Suppressor macrophage (primary cell): ENCODE results near the gene STAT6.

Experiments used
- DNase-seq, 4 experiments: peaks; one replicate each; pipeline ENCODE4 v3.0.0-alpha.2; 2020 to 2022
- total RNA-seq, 17 experiments: gene quantifications; one replicate each; lab custom pipeline; 2026; ENCODE audit warnings: mixed read lengths in 6 of 17, inconsistent platforms in 3 of 17; lab: John Stamatoyannopoulos, UW

Gene STAT6
- 160 to 313 (median 212) reads per million in 17 experiments for total RNA-seq

- peak; percentile 89 to 96 (median 94) for DNase-seq
Observed at GRCh38 chr12:57111031-57111734, at the start of gene STAT6. Gene STAT6, minus strand, starts transcription at chr12:57111362. Its CDS starts 3,084 bp downstream, at chr12:57108278.

- DNase-seq = no peak
Observed at GRCh38 chr12:57160741-57161140, 49.6 kb upstream of the STAT6 start.

GRCh38 chr12:57160040-57160439 is 48.9 kb upstream of the STAT6 start:
- DNase-seq = no peak

GRCh38 chr12:57159311-57159710 is 48.1 kb upstream of the STAT6 start:
- DNase-seq = peak; percentile 73 to 88 (median 82)

- no peak for DNase-seq
Observed at GRCh38 chr12:57158665-57159064, 47.5 kb upstream of the STAT6 start.

GRCh38 chr12:57158186-57158585 is 47.0 kb upstream of the STAT6 start:
- DNase-seq = no peak

GRCh38 chr12:57157588-57158173 is 46.5 kb upstream of the STAT6 start:
- DNase-seq = peak; percentile 86 to 95 (median 90)

GRCh38 chr12:57156701-57157403 is 45.7 kb upstream of the STAT6 start:
- DNase-seq = peak; percentile 42 to 79 (median 66)

GRCh38 chr12:57154804-57155434 is 43.8 kb upstream of the STAT6 start:
- DNase-seq = peak in 2 of 4 experiments; percentile 56 to 61

- DNase-seq = no peak
Observed at GRCh38 chr12:57154076-57154475, 42.9 kb upstream of the STAT6 start.

GRCh38 chr12:57153415-57153997 is 42.3 kb upstream of the STAT6 start:
- peak; percentile 29 to 72 (median 62) for DNase-seq

- peak; percentile 70 to 87 (median 85) for DNase-seq
Observed at GRCh38 chr12:57152639-57153038, 41.5 kb upstream of the STAT6 start.

GRCh38 chr12:57151741-57152630 is 40.8 kb upstream of the STAT6 start:
- DNase-seq = peak in 3 of 4 experiments; percentile 33 to 64 (median 36)

- peak in 2 of 4 experiments; percentile 42 to 50 for DNase-seq
Observed at GRCh38 chr12:57150400-57151000, 39.3 kb upstream of the STAT6 start.

- peak in 1 of 4 experiments; percentile 54 for DNase-seq
Observed at GRCh38 chr12:57149245-57149900, 38.2 kb upstream of the STAT6 start.

- DNase-seq = peak; percentile 69 to 88 (median 84)
Observed at GRCh38 chr12:57148469-57149244, 37.5 kb upstream of the STAT6 start.

- peak in 3 of 4 experiments; percentile 51 to 56 (median 53) for DNase-seq
Observed at GRCh38 chr12:57146961-57147944, 36.1 kb upstream of the STAT6 start, which contains the start of gene LRP1-AS. Gene LRP1-AS, minus strand, starts transcription at chr12:57147619.

- DNase-seq = no peak
Observed at GRCh38 chr12:57146092-57146491, 34.9 kb upstream of the STAT6 start.
